Measurements from ENCODE around the gene ACBD3.
A peak's percentile ranks its signal among the peaks of the same experiment; 100 is the strongest.

The ACBD3 gene

GRCh38 chr1:226111883-226112261 is 74.7 kb downstream of the ACBD3 start:
- no peak for DNase-seq (ENCODE audit: low read depth)

GRCh38 chr1:226111098-226111882 is 75.3 kb downstream of the ACBD3 start:
- DNase-seq (ENCODE audit: low read depth), result no peak

GRCh38 chr1:226110249-226111097 is 76.1 kb downstream of the ACBD3 start:
- peak; percentile 26 for DNase-seq (ENCODE audit: low read depth)

DNA sequence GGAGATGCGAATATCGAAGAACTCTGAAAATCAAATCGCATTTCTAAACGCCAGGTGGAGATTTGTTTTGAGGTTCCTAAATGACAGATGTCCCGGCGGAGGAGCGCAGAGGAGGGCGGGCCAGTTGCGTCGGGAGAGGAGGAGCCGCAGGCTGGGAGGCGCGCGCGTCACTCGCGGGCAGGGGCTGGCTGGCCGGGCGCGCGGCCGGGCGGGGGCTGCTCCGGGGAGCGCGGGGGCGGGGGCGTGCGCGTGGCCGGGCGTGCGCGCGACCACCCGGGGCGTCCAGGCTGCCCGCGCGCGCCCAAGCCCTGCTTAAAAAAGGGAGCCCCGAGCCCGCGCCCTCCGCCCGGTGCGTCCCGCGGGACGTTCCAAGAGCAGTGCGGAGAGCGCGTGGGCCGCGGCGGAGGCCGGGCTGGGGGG is 76.7 kb downstream of the ACBD3 start:
- peak; percentile 61 for DNase-seq (ENCODE audit: low read depth)

- no peak for DNase-seq (ENCODE audit: low read depth)
Observed at GRCh38 chr1:226108935-226109828, 77.4 kb downstream of the ACBD3 start.

DNA sequence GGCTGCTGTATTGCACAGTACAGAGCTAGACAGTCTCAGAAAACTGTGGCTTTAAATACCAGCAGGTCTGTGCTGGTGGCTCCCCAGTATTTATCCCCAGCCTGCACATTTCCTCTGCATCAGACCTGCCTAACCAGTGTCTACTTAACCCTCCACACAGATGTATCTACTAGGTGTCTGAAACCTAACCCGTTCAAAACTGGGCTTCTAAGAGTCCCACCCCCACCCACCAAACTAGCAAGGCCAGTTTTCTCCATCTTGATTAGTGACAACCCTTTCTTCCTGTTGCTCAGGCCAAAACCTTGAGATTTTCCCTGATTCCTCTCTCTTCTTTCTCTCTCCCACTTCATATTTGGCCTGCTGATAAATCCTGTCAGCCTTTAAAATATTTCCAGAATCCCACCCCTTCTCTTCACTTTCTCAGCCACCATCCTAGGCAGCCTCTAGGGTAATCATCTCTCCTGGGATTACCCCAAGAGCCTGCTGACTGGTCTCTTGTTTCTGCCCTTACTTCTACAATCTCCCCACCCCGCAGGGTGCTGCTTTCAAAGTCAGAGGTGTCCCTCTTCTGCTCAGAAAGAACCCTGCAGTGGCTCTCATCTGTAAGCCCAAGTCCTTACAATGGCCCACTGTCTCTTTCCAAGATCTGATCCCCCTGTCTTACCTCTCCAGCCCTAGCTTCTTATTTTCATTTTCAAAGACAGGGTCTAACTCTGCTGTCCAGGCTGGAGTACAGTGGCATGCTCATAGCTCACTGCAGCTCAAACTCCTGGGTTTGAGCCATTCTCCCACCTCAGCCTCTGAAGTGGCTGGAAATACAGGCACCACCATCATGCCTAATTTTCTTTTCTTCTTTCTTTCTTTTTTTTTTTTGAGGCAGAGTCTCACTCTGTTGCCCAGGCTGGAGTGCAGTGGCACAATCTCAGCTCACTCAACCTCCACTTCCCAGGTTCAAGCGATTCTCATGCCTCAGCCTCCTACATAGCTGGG is 78.8 kb downstream of the ACBD3 start:
- DNase-seq (ENCODE audit: low read depth), result no peak

DNA sequence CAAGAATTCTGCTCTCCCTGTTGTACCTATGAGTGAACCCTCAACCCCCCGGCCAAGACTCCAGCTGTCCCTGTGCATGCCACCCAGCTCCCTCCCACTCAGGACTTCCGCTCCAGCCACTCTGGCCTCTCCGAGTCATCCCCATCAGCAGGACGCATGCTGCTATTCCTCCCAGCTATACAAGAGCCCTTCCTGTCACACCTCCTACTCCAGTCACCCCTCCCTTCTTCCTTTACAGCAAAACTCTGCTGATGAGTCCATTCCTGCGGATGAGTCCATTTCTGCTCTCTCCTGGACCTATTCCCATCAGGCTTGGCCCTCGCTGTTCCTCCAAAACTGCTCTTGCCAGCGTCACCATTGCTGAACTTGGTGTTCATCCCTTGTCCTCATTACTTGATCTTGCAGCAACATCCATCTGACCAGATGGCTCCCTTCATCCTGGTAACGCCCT is 81.8 kb downstream of the ACBD3 start:
- DNase-seq (ENCODE audit: low read depth), result no peak

- DNase-seq (ENCODE audit: low read depth), result peak; percentile 31
Observed at GRCh38 chr1:226100436-226101391, 85.8 kb downstream of the ACBD3 start.

DNA sequence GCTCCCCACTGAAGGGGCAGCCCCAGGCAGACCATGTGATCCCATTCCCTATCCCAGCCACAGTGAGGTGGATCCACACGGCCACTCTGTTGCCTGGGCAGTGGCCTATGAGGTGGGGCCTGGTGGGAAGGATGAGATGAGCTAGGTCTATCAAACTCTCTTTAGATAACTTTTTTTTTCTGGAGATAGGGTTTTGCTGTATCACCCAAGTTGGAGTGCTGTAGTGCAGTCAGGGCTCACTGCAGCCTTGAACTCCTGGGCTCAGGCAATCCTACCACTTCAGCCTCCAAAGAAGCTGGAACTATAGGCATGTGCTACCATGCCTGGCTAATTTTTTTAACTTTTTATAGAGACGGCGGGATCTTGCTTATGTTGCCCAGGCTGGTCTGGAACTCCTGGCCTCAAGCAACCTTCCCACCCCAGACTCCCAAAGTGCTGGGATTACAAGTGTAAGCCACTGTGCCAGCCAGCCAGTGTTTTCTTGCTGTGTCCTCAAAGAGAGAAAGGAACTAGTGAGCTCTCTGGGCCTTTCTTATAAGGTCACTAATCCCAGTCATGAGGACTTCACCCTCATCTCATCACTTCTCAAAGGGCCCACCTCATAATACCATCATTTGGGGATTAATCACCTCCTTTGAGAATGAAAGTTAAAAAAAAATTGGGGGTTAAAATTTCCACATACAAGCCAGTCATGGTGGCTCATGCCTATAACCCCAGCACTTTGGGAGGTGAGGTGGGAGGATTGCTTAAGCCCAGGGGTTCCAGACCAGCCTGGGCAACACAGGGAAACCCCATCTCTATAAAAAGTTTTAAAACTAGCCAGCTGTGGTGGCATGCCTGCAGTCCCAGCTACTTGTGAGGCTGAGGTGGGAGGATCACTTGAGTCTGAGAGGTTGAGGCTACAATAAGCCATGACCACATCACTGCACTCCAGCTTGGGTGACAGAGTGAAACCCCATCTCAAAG is 87.4 kb downstream of the ACBD3 start:
- DNase-seq (ENCODE audit: low read depth), result no peak

- no peak for DNase-seq (ENCODE audit: low read depth)
Observed at GRCh38 chr1:226097866-226098625, 88.5 kb downstream of the ACBD3 start.

DNA sequence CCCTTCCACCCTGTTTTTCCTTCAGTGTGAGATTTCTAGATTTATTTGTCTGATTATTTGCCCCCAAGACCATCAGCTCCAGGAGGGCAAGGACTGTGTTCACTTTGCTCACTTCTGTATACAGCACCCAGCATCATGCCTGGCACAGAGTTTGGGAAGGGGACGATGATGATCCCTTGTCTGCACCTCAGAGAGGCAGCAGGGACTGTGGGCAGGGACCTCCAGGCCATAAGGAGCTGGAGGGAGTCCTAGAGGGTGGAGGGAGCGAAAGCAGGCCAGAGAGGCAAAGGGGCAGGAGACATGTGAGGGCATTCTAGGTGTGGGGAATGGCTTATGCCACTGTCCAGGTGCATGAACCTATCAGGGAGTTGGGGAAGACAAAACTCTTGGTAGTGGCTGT is 91.3 kb downstream of the ACBD3 start:
- DNase-seq (ENCODE audit: low read depth), result no peak
